Measurements from ENCODE around the gene LMTK2.

The LMTK2 gene

DNA sequence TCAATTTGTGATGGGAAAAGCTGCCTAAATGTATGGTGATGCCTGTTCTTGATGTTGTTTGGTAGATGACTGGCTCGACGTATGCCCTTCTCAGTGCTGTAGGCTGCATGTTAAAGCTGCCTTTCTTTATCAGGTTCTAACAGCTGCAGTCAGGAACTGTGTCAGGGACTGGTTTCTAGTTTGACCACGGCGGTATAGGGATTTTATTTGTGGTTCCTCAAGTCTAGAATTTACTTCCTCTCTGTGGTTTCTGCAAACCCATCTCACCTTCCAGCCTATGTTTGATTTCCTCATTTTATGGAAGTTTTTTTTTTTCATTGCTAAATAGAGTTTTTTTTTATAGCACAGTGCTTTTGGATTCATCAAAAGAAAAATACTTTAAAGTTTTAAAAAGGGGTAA, 26.5 kb downstream of the LMTK2 start:
- ATAC-seq (ENCODE audit: insufficient read depth, low read depth) (peak; percentile 81), DNase-seq (peak; percentile 61)
- Histone ChIP-seq H3K4me3 (ENCODE audit: low read depth in 1 of 2, low read length in 2 of 2) (no peak overlapping the region), H3K27me3 (ENCODE audit: insufficient read depth, low read length, poor library complexity) (no peaks in the 10 kb centered on the region), H2AFZ (ENCODE audit: low read depth, low read length) (no peak overlapping the region), H3K27ac (ENCODE audit: low read length) (no peak overlapping the region), H3K79me2 (ENCODE audit: insufficient read depth, low read length) (peaks cover 38% of the 10 kb centered on the region), H3K4me1 (ENCODE audit: insufficient read depth, low read length) (peaks cover 46% of the 10 kb centered on the region), H3K36me3 (ENCODE audit: insufficient read depth, low read length) (peaks cover 11% of the 10 kb centered on the region), H3K9me3 (ENCODE audit: insufficient read depth, low read length, severe bottlenecking) (no peaks in the 10 kb centered on the region), H3K9ac (ENCODE audit: low read depth, low read length) (no peak overlapping the region), H4K20me1 (ENCODE audit: insufficient read depth, low read length) (peaks cover 88% of the 10 kb centered on the region), H3K4me2 (ENCODE audit: insufficient read depth, low read length) (0 out of 2 replicates have a peak overlapping the region, but pooled peaks have one; percentile 37)
- TF ChIP-seq, protein P1, sequence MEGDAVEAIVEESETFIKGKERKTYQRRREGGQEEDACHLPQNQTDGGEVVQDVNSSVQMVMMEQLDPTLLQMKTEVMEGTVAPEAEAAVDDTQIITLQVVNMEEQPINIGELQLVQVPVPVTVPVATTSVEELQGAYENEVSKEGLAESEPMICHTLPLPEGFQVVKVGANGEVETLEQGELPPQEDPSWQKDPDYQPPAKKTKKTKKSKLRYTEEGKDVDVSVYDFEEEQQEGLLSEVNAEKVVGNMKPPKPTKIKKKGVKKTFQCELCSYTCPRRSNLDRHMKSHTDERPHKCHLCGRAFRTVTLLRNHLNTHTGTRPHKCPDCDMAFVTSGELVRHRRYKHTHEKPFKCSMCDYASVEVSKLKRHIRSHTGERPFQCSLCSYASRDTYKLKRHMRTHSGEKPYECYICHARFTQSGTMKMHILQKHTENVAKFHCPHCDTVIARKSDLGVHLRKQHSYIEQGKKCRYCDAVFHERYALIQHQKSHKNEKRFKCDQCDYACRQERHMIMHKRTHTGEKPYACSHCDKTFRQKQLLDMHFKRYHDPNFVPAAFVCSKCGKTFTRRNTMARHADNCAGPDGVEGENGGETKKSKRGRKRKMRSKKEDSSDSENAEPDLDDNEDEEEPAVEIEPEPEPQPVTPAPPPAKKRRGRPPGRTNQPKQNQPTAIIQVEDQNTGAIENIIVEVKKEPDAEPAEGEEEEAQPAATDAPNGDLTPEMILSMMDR (IDR thresholded peaks at IDR 0.05; ENCODE audit: borderline replicate concordance, extremely low read depth, low read length, poor library complexity, severe bottlenecking) = no peak
- no peak for TF ChIP-seq EZH2 (IDR thresholded peaks at IDR 0.05; ENCODE audit: borderline replicate concordance, low read depth, low read length, severe bottlenecking)

DNA sequence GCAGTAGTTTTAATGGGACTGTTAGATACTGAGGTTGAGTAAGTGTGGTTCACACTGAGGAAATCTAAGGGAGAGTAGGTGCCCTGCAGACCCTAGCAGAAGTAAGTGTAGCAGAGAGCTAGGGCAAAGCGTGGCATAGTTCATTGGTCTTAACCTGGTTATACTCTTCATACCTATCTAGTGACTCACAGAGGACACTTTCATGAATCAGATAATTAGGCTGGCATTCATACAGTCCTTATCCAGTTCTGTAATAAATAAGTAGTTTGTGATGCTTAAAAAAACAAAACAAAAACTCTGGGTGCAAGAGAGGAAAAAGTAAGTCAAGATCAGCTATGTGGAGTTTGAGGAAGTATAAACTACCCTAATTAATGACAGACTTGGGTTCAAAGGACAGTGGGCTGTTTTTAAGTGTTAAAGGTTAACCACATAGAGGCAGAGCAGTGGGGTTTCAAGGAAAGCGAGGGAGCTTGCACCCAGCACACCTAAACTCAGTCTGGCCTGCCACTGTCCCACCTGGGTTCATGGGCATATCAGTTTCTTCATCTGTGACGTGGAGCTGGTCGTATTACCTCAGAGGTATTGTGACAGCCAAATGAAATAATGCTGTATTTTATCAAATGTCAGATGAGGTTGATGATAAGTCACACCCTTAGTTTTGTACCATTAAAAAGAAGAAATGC, 27.1 kb downstream of the LMTK2 start:
- H3K27me3 ChIP-seq (ENCODE audit: insufficient read depth, low read length, poor library complexity) = no peaks in the 10 kb centered on the region
- 0 out of 2 replicates have a peak overlapping the region, but pooled peaks have one; percentile 29 for H3K4me2 ChIP-seq (ENCODE audit: insufficient read depth, low read length)
- H3K4me3 ChIP-seq (ENCODE audit: low read depth in 1 of 2, low read length in 2 of 2) = no peak overlapping the region
- no peak overlapping the region for H3K27ac ChIP-seq (ENCODE audit: low read length)
- H2AFZ ChIP-seq (ENCODE audit: low read depth, low read length) = no peak overlapping the region
- no peak overlapping the region for H3K9ac ChIP-seq (ENCODE audit: low read depth, low read length)
- H3K36me3 ChIP-seq (ENCODE audit: insufficient read depth, low read length) = peaks cover 17% of the 10 kb centered on the region
- peaks cover 87% of the 10 kb centered on the region for H4K20me1 ChIP-seq (ENCODE audit: insufficient read depth, low read length)
- DNase-seq (peak; percentile 32), ATAC-seq (ENCODE audit: insufficient read depth, low read depth) (peak; percentile 49)
- H3K79me2 ChIP-seq (ENCODE audit: insufficient read depth, low read length) = peaks cover 34% of the 10 kb centered on the region
- no peaks in the 10 kb centered on the region for H3K9me3 ChIP-seq (ENCODE audit: insufficient read depth, low read length, severe bottlenecking)
- no peak for TF ChIP-seq EZH2 (IDR thresholded peaks at IDR 0.05; ENCODE audit: borderline replicate concordance, low read depth, low read length, severe bottlenecking)
- TF ChIP-seq, protein P1 (IDR thresholded peaks at IDR 0.05; ENCODE audit: borderline replicate concordance, extremely low read depth, low read length, poor library complexity, severe bottlenecking) = no peak
- H3K4me1 ChIP-seq (ENCODE audit: insufficient read depth, low read length) = peaks cover 46% of the 10 kb centered on the region

DNA sequence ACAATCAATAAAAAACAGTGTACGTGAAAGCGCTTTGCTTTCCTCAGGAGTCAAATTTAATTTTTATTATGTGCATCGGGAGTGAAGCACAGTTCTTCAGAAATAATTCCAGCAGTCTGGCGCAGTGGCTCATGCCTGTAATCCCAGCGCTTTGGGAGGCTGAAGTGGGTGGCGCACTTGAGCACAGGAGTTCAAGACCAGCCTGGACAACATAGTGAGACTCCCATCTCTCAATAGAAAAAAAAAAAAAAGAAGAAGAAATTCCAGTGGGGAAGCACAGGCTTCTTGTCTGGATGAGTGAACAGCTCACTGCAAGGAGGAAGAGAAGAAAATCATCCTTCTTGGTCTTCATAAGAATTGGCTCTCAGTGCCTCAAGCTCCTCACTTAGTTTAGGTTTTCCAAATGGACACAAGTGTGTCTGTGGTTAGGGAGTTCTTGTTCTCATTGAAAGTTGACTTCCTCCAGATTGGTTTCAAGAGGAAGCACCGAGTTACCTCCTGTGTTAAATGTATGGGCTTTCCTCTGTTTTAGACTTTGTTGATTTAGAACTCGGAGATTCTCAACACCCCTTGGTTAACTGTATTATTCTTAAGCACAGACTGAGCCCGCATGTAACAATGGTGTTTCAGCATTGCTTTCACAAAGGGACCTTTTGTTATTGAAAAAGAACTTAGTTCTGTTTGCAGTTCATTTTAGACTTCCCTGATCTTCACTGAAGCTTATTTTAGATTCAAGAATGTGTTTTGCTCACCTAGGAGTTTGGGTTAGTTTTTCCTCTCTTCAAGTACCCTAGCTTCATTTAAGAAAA, 28.0 kb downstream of the LMTK2 start:
- no peak overlapping the region for H3K4me3 ChIP-seq (ENCODE audit: low read depth in 1 of 2, low read length in 2 of 2)
- H3K9ac ChIP-seq (ENCODE audit: low read depth, low read length) = no peak overlapping the region
- H2AFZ ChIP-seq (ENCODE audit: low read depth, low read length) = no peak overlapping the region
- H3K79me2 ChIP-seq (ENCODE audit: insufficient read depth, low read length) = peaks cover 29% of the 10 kb centered on the region
- peaks cover 80% of the 10 kb centered on the region for H4K20me1 ChIP-seq (ENCODE audit: insufficient read depth, low read length)
- TF ChIP-seq, protein P1 (IDR thresholded peaks at IDR 0.05; ENCODE audit: borderline replicate concordance, extremely low read depth, low read length, poor library complexity, severe bottlenecking) = no peak
- TF ChIP-seq EZH2 (IDR thresholded peaks at IDR 0.05; ENCODE audit: borderline replicate concordance, low read depth, low read length, severe bottlenecking) = no peak
- no peak overlapping the region for H3K27ac ChIP-seq (ENCODE audit: low read length)
- H3K27me3 ChIP-seq (ENCODE audit: insufficient read depth, low read length, poor library complexity) = no peaks in the 10 kb centered on the region
- DNase-seq (no peak), ATAC-seq (ENCODE audit: insufficient read depth, low read depth) (no peak)
- peaks cover 46% of the 10 kb centered on the region for H3K4me1 ChIP-seq (ENCODE audit: insufficient read depth, low read length)
- H3K36me3 ChIP-seq (ENCODE audit: insufficient read depth, low read length) = peaks cover 25% of the 10 kb centered on the region
- no peaks in the 10 kb centered on the region for H3K9me3 ChIP-seq (ENCODE audit: insufficient read depth, low read length, severe bottlenecking)
- no peak overlapping the region for H3K4me2 ChIP-seq (ENCODE audit: insufficient read depth, low read length)
